ENCODE measurements around the gene ZFR. TPM values are rescaled to one million over a fixed set of nuclear protein-coding genes. Genes with fewer than 3 reads are reported as not detected.

ZFR gene
- total RNA-seq, 2 experiments from 2014 or later, result 58.8 to 61.0 TPM

DNA sequence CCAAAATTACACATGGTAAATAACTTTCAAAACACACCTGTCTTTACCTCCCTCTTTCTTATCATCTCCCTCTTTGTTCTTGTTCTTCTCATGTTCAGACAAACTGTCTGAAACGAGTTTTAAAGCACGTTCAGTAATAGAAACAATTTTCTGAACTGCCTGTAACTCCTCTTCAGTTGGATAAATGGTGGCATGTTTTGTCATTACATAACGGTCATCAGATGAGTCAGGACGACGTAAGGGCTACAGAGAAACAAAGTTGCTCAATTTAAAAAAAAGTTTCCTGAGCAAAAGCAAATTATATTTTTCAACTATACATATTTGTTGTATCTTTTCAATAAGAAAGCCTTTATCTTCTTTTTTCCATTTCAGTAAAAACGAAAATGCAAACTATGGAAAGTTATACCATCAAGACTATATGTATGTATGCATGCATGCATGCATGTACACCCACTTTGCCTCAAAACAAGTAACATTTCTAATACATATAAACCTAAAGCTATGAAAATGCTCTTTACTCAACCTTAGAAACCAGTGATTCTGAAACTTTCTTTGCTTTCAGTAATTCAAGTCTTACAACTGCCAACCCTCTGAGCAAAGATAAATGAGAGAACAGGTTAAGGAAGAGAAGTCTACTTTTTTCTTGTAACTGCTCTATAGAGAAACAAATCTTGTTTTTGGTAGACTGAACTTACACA, 56.0 kb downstream of the ZFR start:
- no peak overlapping the region for H3K4me3 Mint-ChIP-seq
- ATAC-seq (ENCODE audit: poor library complexity), result no peak
- intact Hi-C loops (cut with DNase I, micrococcal nuclease), result loop anchor here in 1 of 2 experiments (10.0 kb wide), 1 partner anchor 206 kb away; no protein-coding TSS in a partner anchor

GRCh38 chr5:32387841-32388240, 56.7 kb downstream of the ZFR start:
- Mint-ChIP-seq H3K4me1 (ENCODE audit: low read depth) (no peaks in the 10 kb centered on the region), H3K36me3 (ENCODE audit: low read depth) (peaks cover 96% of the 10 kb centered on the region), H3K27ac (no peak overlapping the region), H3K9me3 (no peaks in the 10 kb centered on the region), H3K4me3 (no peak overlapping the region), H3K27me3 (no peaks in the 10 kb centered on the region)
- Histone ChIP-seq H3K4me1 (ENCODE audit: insufficient read depth, low read length) (no peaks in the 10 kb centered on the region), H3K27ac (ENCODE audit: low read depth in 1 of 2, low read length in 2 of 2) (no peak overlapping the region), H3K36me3 (ENCODE audit: insufficient read depth, low read length) (peaks cover 83% of the 10 kb centered on the region), H3K27me3 (ENCODE audit: control insufficient read depth in 1 of 2, insufficient read depth in 2 of 2, low read length in 2 of 2) (no peaks in the 10 kb centered on the region), H3K9me3 (ENCODE audit: control insufficient read depth in 1 of 2, insufficient read depth in 1 of 2, low read length in 2 of 2) (no peaks in the 10 kb centered on the region), H3K4me3 (ENCODE audit: low read length) (no peak overlapping the region)
- ChIA-PET CTCF (interaction anchor here (1.0 kb wide), 1 partner anchor 13 kb away, joined by 3 read pairs; no protein-coding TSS in a partner anchor), POLR2A (interaction anchor here (0.9 kb wide), 1 partner anchor 117 kb away, joined by 3 read pairs; no protein-coding TSS in a partner anchor)
- DNase-seq (no peak), ATAC-seq (ENCODE audit: poor library complexity) (no peak)
- intact Hi-C loops (cut with DNase I, micrococcal nuclease), result loop anchor here in 1 of 2 experiments (10.0 kb wide), 1 partner anchor 207 kb away; no protein-coding TSS in a partner anchor
- no peak for TF ChIP-seq CTCF (IDR thresholded peaks at IDR 0.05)

More for the DNA sequence above, 56.0 kb downstream of the ZFR start:
- Histone ChIP-seq H3K27me3 (ENCODE audit: control insufficient read depth in 1 of 2, insufficient read depth in 2 of 2, low read length in 2 of 2) (no peaks in the 10 kb centered on the region), H3K4me1 (ENCODE audit: insufficient read depth, low read length) (no peaks in the 10 kb centered on the region), H3K27ac (ENCODE audit: low read depth in 1 of 2, low read length in 2 of 2) (no peak overlapping the region), H3K9me3 (ENCODE audit: control insufficient read depth in 1 of 2, insufficient read depth in 1 of 2, low read length in 2 of 2) (no peaks in the 10 kb centered on the region), H3K4me3 (ENCODE audit: low read length) (no peak overlapping the region), H3K36me3 (ENCODE audit: insufficient read depth, low read length) (peaks cover 78% of the 10 kb centered on the region)
- Mint-ChIP-seq H3K4me1 (ENCODE audit: low read depth) (no peaks in the 10 kb centered on the region), H3K27me3 (no peaks in the 10 kb centered on the region), H3K36me3 (ENCODE audit: low read depth) (peaks cover 90% of the 10 kb centered on the region), H3K9me3 (no peaks in the 10 kb centered on the region), H3K27ac (peak overlapping the region; percentile 13)
- DNase-seq, result peak in 2 of 14 experiments; percentile 23 to 32
- ChIA-PET POLR2A (interaction anchor here (1.1 kb wide), 1 partner anchor 35 kb away, joined by 3 read pairs; no protein-coding TSS in a partner anchor), CTCF (no interaction called here)
- no peak for TF ChIP-seq CTCF (IDR thresholded peaks at IDR 0.05)

- no peaks in the 10 kb centered on the region for H3K9me3 ChIP-seq (ENCODE audit: control insufficient read depth in 1 of 2, insufficient read depth in 1 of 2, low read length in 2 of 2)
- no peak for ATAC-seq (ENCODE audit: poor library complexity)
- H3K9me3 Mint-ChIP-seq, result no peaks in the 10 kb centered on the region
- DNase-seq, result no peak
- ChIA-PET POLR2A (interaction anchor here (0.9 kb wide), 1 partner anchor 118 kb away, joined by 3 read pairs; no protein-coding TSS in a partner anchor), CTCF (interaction anchor here (1.0 kb wide), 1 partner anchor 13 kb away, joined by 3 read pairs; no protein-coding TSS in a partner anchor)
- no peak overlapping the region for H3K27ac Mint-ChIP-seq
- TF ChIP-seq CTCF (IDR thresholded peaks at IDR 0.05), result no peak
- H3K4me1 Mint-ChIP-seq (ENCODE audit: low read depth), result no peaks in the 10 kb centered on the region
- H3K27me3 ChIP-seq (ENCODE audit: control insufficient read depth in 1 of 2, insufficient read depth in 2 of 2, low read length in 2 of 2), result no peaks in the 10 kb centered on the region
- intact Hi-C loops (cut with DNase I, micrococcal nuclease), result loop anchor here in 1 of 2 experiments (10.0 kb wide), 1 partner anchor 208 kb away; no protein-coding TSS in a partner anchor
- no peaks in the 10 kb centered on the region for H3K27me3 Mint-ChIP-seq
- H3K36me3 Mint-ChIP-seq (ENCODE audit: low read depth), result peaks cover 96% of the 10 kb centered on the region
- no peak overlapping the region for H3K27ac ChIP-seq (ENCODE audit: low read depth in 1 of 2, low read length in 2 of 2)
- no peak overlapping the region for H3K4me3 ChIP-seq (ENCODE audit: low read length)
- H3K4me3 Mint-ChIP-seq, result no peak overlapping the region
- H3K36me3 ChIP-seq (ENCODE audit: insufficient read depth, low read length), result peaks cover 86% of the 10 kb centered on the region
- no peaks in the 10 kb centered on the region for H3K4me1 ChIP-seq (ENCODE audit: insufficient read depth, low read length)
Observed at GRCh38 chr5:32387211-32387610, 57.3 kb downstream of the ZFR start.

All from CD4-positive, alpha-beta T cell (primary cell).